Measurements from ENCODE around the gene NOL11. TPM values are rescaled to one million over a fixed set of nuclear protein-coding genes. Genes with fewer than 3 reads are reported as not detected.
A peak's percentile ranks its signal among the peaks of the same experiment; 100 is the strongest.

Gene NOL11
- total and polyA plus RNA-seq, 2 experiments from 2014 or later, result 116 to 130 TPM

DNA sequence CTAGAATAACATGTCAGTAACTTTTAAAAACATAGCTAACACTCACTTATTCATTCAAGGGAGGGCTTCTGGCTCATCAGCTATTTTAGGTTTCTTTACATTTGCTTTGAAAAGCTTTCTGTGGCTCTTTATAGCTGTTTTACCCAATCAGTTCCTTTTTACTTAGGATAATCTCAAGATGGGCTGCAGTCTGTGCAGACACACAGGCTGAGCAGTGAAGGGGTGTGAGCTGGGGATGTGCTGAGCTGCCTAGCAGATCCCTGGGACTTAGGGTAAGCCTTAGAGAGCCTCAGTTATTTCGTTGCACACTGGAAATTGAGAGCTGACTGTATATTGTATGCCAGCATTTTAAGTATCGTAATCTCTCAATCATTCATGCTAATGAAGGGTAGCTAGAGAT lies 30.2 kb upstream of the NOL11 start:
- Mint-ChIP-seq H3K4me1 (peaks cover 12% of the 10 kb centered on the region), H3K27me3 (ENCODE audit: insufficient read depth, low read depth, poor library complexity) (no peaks in the 10 kb centered on the region), H3K36me3 (ENCODE audit: low read depth) (0 out of 3 replicates have a peak, but pooled peaks cover 2% of the 10 kb centered on the region), H3K9me3 (no peaks in the 10 kb centered on the region), H3K27ac (no peak overlapping the region), H3K4me3 (no peak overlapping the region)
- Histone ChIP-seq H2AFZ (no peak overlapping the region), H3F3A (replicated peaks; ENCODE audit: low read depth) (peaks cover 2% of the 10 kb centered on the region; the same call in 1 of the 2 replicates), H3K27ac (ENCODE audit: low read depth) (peak overlapping the region; percentile 65; the same call in 1 of the 2 replicates), H3K4me1 (ENCODE audit: insufficient read depth) (peaks cover 4% of the 10 kb centered on the region), H4K20me1 (replicated peaks; ENCODE audit: insufficient read depth) (no peaks in the 10 kb centered on the region), H3K79me2 (replicated peaks; ENCODE audit: insufficient read depth) (no peaks in the 10 kb centered on the region), H3K4me2 (no peak overlapping the region), H3K27me3 (ENCODE audit: insufficient read depth) (no peaks in the 10 kb centered on the region), H3K9me2 (ENCODE audit: insufficient read depth) (no peaks in the 10 kb centered on the region), H3K4me3 (no peak overlapping the region), H3K36me3 (ENCODE audit: insufficient read depth) (no peaks in the 10 kb centered on the region)
- TF ChIP-seq CREB1 (CRISPR knock-in tag; IDR thresholded peaks at IDR 0.05; ENCODE audit: low read depth), result no peak
- no peak for TF ChIP-seq ZNF114 (CRISPR knock-in tag; IDR thresholded peaks at IDR 0.05)
- TF ChIP-seq, protein P1, sequence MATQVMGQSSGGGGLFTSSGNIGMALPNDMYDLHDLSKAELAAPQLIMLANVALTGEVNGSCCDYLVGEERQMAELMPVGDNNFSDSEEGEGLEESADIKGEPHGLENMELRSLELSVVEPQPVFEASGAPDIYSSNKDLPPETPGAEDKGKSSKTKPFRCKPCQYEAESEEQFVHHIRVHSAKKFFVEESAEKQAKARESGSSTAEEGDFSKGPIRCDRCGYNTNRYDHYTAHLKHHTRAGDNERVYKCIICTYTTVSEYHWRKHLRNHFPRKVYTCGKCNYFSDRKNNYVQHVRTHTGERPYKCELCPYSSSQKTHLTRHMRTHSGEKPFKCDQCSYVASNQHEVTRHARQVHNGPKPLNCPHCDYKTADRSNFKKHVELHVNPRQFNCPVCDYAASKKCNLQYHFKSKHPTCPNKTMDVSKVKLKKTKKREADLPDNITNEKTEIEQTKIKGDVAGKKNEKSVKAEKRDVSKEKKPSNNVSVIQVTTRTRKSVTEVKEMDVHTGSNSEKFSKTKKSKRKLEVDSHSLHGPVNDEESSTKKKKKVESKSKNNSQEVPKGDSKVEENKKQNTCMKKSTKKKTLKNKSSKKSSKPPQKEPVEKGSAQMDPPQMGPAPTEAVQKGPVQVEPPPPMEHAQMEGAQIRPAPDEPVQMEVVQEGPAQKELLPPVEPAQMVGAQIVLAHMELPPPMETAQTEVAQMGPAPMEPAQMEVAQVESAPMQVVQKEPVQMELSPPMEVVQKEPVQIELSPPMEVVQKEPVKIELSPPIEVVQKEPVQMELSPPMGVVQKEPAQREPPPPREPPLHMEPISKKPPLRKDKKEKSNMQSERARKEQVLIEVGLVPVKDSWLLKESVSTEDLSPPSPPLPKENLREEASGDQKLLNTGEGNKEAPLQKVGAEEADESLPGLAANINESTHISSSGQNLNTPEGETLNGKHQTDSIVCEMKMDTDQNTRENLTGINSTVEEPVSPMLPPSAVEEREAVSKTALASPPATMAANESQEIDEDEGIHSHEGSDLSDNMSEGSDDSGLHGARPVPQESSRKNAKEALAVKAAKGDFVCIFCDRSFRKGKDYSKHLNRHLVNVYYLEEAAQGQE (IDR thresholded peaks at IDR 0.05; ENCODE audit: unreplicated experiment), result no peak
- TF ChIP-seq, protein P2, sequence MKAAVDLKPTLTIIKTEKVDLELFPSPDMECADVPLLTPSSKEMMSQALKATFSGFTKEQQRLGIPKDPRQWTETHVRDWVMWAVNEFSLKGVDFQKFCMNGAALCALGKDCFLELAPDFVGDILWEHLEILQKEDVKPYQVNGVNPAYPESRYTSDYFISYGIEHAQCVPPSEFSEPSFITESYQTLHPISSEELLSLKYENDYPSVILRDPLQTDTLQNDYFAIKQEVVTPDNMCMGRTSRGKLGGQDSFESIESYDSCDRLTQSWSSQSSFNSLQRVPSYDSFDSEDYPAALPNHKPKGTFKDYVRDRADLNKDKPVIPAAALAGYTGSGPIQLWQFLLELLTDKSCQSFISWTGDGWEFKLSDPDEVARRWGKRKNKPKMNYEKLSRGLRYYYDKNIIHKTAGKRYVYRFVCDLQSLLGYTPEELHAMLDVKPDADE (IDR thresholded peaks at IDR 0.05), result no peak
- TF ChIP-seq, protein P3, sequence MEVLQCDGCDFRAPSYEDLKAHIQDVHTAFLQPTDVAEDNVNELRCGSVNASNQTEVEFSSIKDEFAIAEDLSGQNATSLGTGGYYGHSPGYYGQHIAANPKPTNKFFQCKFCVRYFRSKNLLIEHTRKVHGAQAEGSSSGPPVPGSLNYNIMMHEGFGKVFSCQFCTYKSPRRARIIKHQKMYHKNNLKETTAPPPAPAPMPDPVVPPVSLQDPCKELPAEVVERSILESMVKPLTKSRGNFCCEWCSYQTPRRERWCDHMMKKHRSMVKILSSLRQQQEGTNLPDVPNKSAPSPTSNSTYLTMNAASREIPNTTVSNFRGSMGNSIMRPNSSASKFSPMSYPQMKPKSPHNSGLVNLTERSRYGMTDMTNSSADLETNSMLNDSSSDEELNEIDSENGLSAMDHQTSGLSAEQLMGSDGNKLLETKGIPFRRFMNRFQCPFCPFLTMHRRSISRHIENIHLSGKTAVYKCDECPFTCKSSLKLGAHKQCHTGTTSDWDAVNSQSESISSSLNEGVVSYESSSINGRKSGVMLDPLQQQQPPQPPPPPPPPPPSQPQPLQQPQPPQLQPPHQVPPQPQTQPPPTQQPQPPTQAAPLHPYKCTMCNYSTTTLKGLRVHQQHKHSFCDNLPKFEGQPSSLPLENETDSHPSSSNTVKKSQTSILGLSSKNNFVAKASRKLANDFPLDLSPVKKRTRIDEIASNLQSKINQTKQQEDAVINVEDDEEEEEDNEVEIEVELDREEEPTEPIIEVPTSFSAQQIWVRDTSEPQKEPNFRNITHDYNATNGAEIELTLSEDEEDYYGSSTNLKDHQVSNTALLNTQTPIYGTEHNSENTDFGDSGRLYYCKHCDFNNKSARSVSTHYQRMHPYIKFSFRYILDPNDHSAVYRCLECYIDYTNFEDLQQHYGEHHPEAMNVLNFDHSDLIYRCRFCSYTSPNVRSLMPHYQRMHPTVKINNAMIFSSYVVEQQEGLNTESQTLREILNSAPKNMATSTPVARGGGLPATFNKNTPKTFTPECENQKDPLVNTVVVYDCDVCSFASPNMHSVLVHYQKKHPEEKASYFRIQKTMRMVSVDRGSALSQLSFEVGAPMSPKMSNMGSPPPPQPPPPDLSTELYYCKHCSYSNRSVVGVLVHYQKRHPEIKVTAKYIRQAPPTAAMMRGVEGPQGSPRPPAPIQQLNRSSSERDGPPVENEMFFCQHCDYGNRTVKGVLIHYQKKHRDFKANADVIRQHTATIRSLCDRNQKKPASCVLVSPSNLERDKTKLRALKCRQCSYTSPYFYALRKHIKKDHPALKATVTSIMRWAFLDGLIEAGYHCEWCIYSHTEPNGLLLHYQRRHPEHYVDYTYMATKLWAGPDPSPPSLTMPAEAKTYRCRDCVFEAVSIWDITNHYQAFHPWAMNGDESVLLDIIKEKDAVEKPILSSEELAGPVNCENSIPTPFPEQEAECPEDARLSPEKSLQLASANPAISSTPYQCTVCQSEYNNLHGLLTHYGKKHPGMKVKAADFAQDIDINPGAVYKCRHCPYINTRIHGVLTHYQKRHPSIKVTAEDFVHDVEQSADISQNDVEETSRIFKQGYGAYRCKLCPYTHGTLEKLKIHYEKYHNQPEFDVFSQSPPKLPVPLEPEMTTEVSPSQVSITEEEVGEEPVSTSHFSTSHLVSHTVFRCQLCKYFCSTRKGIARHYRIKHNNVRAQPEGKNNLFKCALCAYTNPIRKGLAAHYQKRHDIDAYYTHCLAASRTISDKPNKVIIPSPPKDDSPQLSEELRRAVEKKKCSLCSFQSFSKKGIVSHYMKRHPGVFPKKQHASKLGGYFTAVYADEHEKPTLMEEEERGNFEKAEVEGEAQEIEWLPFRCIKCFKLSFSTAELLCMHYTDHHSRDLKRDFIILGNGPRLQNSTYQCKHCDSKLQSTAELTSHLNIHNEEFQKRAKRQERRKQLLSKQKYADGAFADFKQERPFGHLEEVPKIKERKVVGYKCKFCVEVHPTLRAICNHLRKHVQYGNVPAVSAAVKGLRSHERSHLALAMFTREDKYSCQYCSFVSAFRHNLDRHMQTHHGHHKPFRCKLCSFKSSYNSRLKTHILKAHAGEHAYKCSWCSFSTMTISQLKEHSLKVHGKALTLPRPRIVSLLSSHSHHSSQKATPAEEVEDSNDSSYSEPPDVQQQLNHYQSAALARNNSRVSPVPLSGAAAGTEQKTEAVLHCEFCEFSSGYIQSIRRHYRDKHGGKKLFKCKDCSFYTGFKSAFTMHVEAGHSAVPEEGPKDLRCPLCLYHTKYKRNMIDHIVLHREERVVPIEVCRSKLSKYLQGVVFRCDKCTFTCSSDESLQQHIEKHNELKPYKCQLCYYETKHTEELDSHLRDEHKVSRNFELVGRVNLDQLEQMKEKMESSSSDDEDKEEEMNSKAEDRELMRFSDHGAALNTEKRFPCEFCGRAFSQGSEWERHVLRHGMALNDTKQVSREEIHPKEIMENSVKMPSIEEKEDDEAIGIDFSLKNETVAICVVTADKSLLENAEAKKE (CRISPR knock-in tag; IDR thresholded peaks at IDR 0.05), result no peak
- no peak for TF ChIP-seq STAT1 (IDR thresholded peaks at IDR 0.05; ENCODE audit: unreplicated experiment)
- no peak for TF ChIP-seq EZH2phosphoT487 (IDR thresholded peaks at IDR 0.05; ENCODE audit: unreplicated experiment)
- no peak for TF ChIP-seq ZNF331 (CRISPR knock-in tag; IDR thresholded peaks at IDR 0.05; ENCODE audit: low read depth)
- no peak for TF ChIP-seq JUNB (IDR thresholded peaks at IDR 0.05; ENCODE audit: unreplicated experiment)
- TF ChIP-seq, protein P4, sequence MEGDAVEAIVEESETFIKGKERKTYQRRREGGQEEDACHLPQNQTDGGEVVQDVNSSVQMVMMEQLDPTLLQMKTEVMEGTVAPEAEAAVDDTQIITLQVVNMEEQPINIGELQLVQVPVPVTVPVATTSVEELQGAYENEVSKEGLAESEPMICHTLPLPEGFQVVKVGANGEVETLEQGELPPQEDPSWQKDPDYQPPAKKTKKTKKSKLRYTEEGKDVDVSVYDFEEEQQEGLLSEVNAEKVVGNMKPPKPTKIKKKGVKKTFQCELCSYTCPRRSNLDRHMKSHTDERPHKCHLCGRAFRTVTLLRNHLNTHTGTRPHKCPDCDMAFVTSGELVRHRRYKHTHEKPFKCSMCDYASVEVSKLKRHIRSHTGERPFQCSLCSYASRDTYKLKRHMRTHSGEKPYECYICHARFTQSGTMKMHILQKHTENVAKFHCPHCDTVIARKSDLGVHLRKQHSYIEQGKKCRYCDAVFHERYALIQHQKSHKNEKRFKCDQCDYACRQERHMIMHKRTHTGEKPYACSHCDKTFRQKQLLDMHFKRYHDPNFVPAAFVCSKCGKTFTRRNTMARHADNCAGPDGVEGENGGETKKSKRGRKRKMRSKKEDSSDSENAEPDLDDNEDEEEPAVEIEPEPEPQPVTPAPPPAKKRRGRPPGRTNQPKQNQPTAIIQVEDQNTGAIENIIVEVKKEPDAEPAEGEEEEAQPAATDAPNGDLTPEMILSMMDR (conservative IDR thresholded peaks at IDR 0.05; ENCODE audit: low read depth in 2 of 2), result no peak
- TF ChIP-seq POLR2AphosphoS5 (IDR thresholded peaks at IDR 0.05; ENCODE audit: low read depth), result no peak
- no peak for TF ChIP-seq EZH2 (IDR thresholded peaks at IDR 0.05; ENCODE audit: low read depth, unreplicated experiment)
- no peak for TF ChIP-seq NANOG (IDR thresholded peaks at IDR 0.05; ENCODE audit: borderline replicate concordance)
- ATAC-seq (peak; percentile 24; the same call in 1 of the 3 replicates), DNase-seq (ENCODE audit: low spot score) (no peak)

Measured in GM23338 (cell line).